B cell (primary cell): ENCODE data around the gene UCP2. TPM values are rescaled to one million over a fixed set of nuclear protein-coding genes. Genes with fewer than 3 reads are reported as not detected.

ENCODE experiments used
- ATAC-seq: fragments of 200-7000 bp; cut with Tn5 transposase; one replicate; pipeline ENCODE4 v1.10.0; 2021; ENCODE audit warnings: low read depth, mild to moderate bottlenecking, moderate number of reproducible peaks, moderate library complexity
- CTCF ChIA-PET: fragments of 350-600 bp; sonication (Branson Sonifier 250); formaldehyde crosslinking; loops from one replicate; lab custom pipeline; 2021; ENCODE audit warnings: antibody characterized with exemption, inconsistent platforms; lab: Charles Lee
- POLR2A ChIA-PET: fragments of 350-600 bp; sonication (Branson Sonifier 250); formaldehyde crosslinking; loops from one replicate; lab custom pipeline; 2021; ENCODE audit warnings: antibody characterized with exemption; lab: Charles Lee
- DNase-seq: peaks from one replicate; pipeline ENCODE4 v3.0.0; 2013
- H2AFZ ChIP-seq: 2 replicates; pipeline ENCODE4 v1.6.1; 2012; ENCODE audit warnings: mild to moderate bottlenecking, low read depth, low read length; ENCODE audit not compliant: insufficient read depth, poor library complexity, severe bottlenecking
- H3K27ac ChIP-seq, 2 donors: 1 replicate in 1 of 2; 2 replicates in 1 of 2; pipeline ENCODE4 v1.5.1; 2012 to 2013; ENCODE audit warnings: low read length in 2 of 2, mild to moderate bottlenecking in 2 of 2, moderate library complexity in 1 of 2
- H3K27me3 ChIP-seq, 4 experiments: fragments of 200-600 bp in 1 of 4; sonication (generic) in 1 of 4; replicated peaks in 1 of 4; 1 replicate in 2 of 4; 2 replicates in 2 of 4; pipeline versions ENCODE4 v1.6.1 to v1.7.0; 2013 to 2016; ENCODE audit warnings: low read length in 3 of 4, mild to moderate bottlenecking in 2 of 4, mixed read lengths in 1 of 4, moderate library complexity in 1 of 4; ENCODE audit not compliant: insufficient read depth in 4 of 4, control insufficient read depth in 3 of 4; ENCODE audit errors: control extremely low read depth in 1 of 4
- H3K36me3 ChIP-seq, 2 experiments: replicated peaks in 1 of 2; 1 replicate in 1 of 2; 2 replicates in 1 of 2; pipeline versions ENCODE4 v1.6.1 to v1.7.1; 2013; ENCODE audit warnings: low read length in 1 of 2; ENCODE audit not compliant: insufficient read depth in 2 of 2, control insufficient read depth in 1 of 2; ENCODE audit errors: control extremely low read depth in 1 of 2, extremely low read depth in 1 of 2
- H3K4me1 ChIP-seq, 2 donors: fragments of 200-600 bp in 1 of 2; sonication (generic) in 1 of 2; 1 replicate in 1 of 2; 2 replicates in 1 of 2; pipeline versions ENCODE4 v1.5.1 to v1.6.1; 2013 to 2017; ENCODE audit warnings: low read length in 2 of 2; ENCODE audit not compliant: control insufficient read depth in 2 of 2, insufficient read depth in 2 of 2
- H3K4me2 ChIP-seq: replicated peaks from 2 replicates; pipeline ENCODE3; 2012; ENCODE audit warnings: mild to moderate bottlenecking, low read depth, low read length; ENCODE audit not compliant: poor library complexity, severe bottlenecking
- H3K4me3 ChIP-seq, 5 experiments: fragments of 200-600 bp in 1 of 5; sonication (generic) in 1 of 5; 1 replicate in 3 of 5; 2 replicates in 2 of 5; pipeline versions ENCODE4 v1.5.1 to v1.7.0; 2011 to 2016; ENCODE audit warnings: low read length in 4 of 5, mild to moderate bottlenecking in 4 of 5, low read depth in 2 of 5, control low read depth in 1 of 5, moderate library complexity in 1 of 5; ENCODE audit not compliant: insufficient read depth in 1 of 5; ENCODE audit errors: control extremely low read depth in 1 of 5, extremely low read depth in 1 of 5
- H3K79me2 ChIP-seq: fragments of 200-600 bp; sonication (generic); one replicate; pipeline ENCODE4 v1.6.0; 2016; ENCODE audit warnings: low read length; ENCODE audit not compliant: control insufficient read depth, insufficient read depth
- H3K9ac ChIP-seq: fragments of 200-600 bp; sonication (generic); 2 replicates; pipeline ENCODE4 v1.6.1; 2017; ENCODE audit warnings: mild to moderate bottlenecking, low read length, moderate library complexity
- H3K9me3 ChIP-seq, 3 donors: one replicate each; pipeline versions ENCODE4 v1.6.1 to v1.7.1; 2013; ENCODE audit warnings: low read length in 2 of 3; ENCODE audit not compliant: control insufficient read depth in 2 of 3, insufficient read depth in 1 of 3; ENCODE audit errors: control extremely low read depth in 1 of 3
- H4K20me1 ChIP-seq: 2 replicates; pipeline ENCODE4 v1.6.0; 2012; ENCODE audit warnings: mild to moderate bottlenecking, low read length; ENCODE audit not compliant: insufficient read depth, control insufficient read depth, poor library complexity, severe bottlenecking
- H3K27ac Mint-ChIP-seq: one replicate; pipeline ENCODE4 v1.8.0; 2021; ENCODE audit warnings: mixed read lengths
- H3K27me3 Mint-ChIP-seq: one replicate; pipeline ENCODE4 v1.8.0; 2021; ENCODE audit warnings: mixed read lengths
- H3K4me1 Mint-ChIP-seq: one replicate; pipeline ENCODE4 v1.8.0; 2021; ENCODE audit warnings: mixed read lengths
- H3K4me3 Mint-ChIP-seq: one replicate; pipeline ENCODE4 v1.8.0; 2021; ENCODE audit warnings: mixed read lengths
- H3K9me3 Mint-ChIP-seq: one replicate; pipeline ENCODE4 v1.8.0; 2022; ENCODE audit warnings: mixed read lengths; ENCODE audit not compliant: insufficient read depth
- CTCF ChIP-seq: fragments of 200-600 bp; IDR thresholded peaks from one replicate; pipeline ENCODE4 v1.8.0; 2022; ENCODE audit warnings: antibody characterized with exemption, mild to moderate bottlenecking
- EZH2 ChIP-seq: IDR thresholded peaks from 2 replicates; pipeline ENCODE4 v1.6.1; 2012; ENCODE audit warnings: borderline replicate concordance, low read depth, mild to moderate bottlenecking, moderate library complexity, low read length; ENCODE audit not compliant: insufficient read depth, poor library complexity, severe bottlenecking
- WGBS: methylation state at CpG from one replicate; pipeline ENCODE4 v1.1.5; 2013; ENCODE audit warnings: missing lambda C conversion rate; ENCODE audit not compliant: insufficient coverage; 5-methylcytosine and 5-hydroxymethylcytosine counted together
- intact Hi-C: fragments of 100-400 bp; cut with micrococcal nuclease; formaldehyde crosslinking; loops from one replicate; pipeline ENCODE4 v1.10.0; 2022
- polyA plus RNA-seq: library from polyadenylated mRNA; depleted of rRNA; stranded (reverse); fragments of >200 nt; gene quantifications from 2 replicates; pipeline ENCODE4 v1.2.3, GENCODE V29; 2012
- total RNA-seq, 2 donors: library from RNA; stranded (reverse); fragments of 120-200 nt in 1 of 2; gene quantifications; 1 replicate in 1 of 2; 2 replicates in 1 of 2; pipeline versions ENCODE4 v1.2.3 to v1.2.4, GENCODE V29; 2013 to 2022

UCP2 gene
- total and polyA plus RNA-seq, 2 donors (not counting 1 experiment from before 2014, with no cell fraction given) = 613 to 697 TPM

GRCh38 chr11:73968356-73968966, 14.2 kb downstream of the UCP2 start:
- Histone ChIP-seq H3K9ac (no peak overlapping the region), H3K4me2 (no peak overlapping the region), H3K79me2 (peaks cover 8% of the 10 kb centered on the region), H3K27me3 (no peaks in the 10 kb centered on the region), H3K27ac (peak overlapping the region in 1 of 2 donors; percentile 78), H3K36me3 (no peaks in the 10 kb centered on the region), H3K4me1 (peaks cover 53 to 70% of the 10 kb centered on the region in 2 donors), H3K4me3 (no peak overlapping the region), H3K9me3 (no peaks in the 10 kb centered on the region), H2AFZ (no peak overlapping the region), H4K20me1 (peaks cover 14% of the 10 kb centered on the region)
- 90% methylated on average over 14 of the region's 15 CpGs for WGBS
- H3K27ac Mint-ChIP-seq = peak overlapping the region; percentile 96
- POLR2A ChIA-PET = interaction anchor here (0.6 to 9.4 kb wide), 4 partner anchors 13 to 29 kb away, joined by 3 to 155 read pairs (median 3); partner anchors contain the start of gene UCP2
- no peak for DNase-seq
- intact Hi-C loops = no loop called here
- no peaks in the 10 kb centered on the region for H3K9me3 Mint-ChIP-seq
- no peaks in the 10 kb centered on the region for H3K27me3 Mint-ChIP-seq
- H3K4me1 Mint-ChIP-seq = peaks cover 68% of the 10 kb centered on the region
- no peak for ATAC-seq
- TF ChIP-seq EZH2 (no peak), CTCF (no peak)
- CTCF ChIA-PET = interaction anchor here (0.8 to 9.9 kb wide), 3 partner anchors 13 to 66 kb away, joined by 3 to 97 read pairs (median 15); partner anchors contain the start of gene UCP2
- no peak overlapping the region for H3K4me3 Mint-ChIP-seq

GRCh38 chr11:73965764-73966121, 16.9 kb downstream of the UCP2 start:
- CTCF ChIA-PET = interaction anchor here (1.0 to 9.9 kb wide), 9 partner anchors 16 to 289 kb away, joined by 3 to 97 read pairs (median 3); partner anchors contain the start of genes C2CD3, PPME1 and UCP2

More at GRCh38 chr11:73965764-73966121, 16.9 kb downstream of the UCP2 start:
- Mint-ChIP-seq H3K27me3 (no peaks in the 10 kb centered on the region), H3K27ac (no peak overlapping the region), H3K4me1 (peaks cover 41% of the 10 kb centered on the region), H3K4me3 (no peak overlapping the region), H3K9me3 (no peaks in the 10 kb centered on the region)
- no peaks in the 10 kb centered on the region for H4K20me1 ChIP-seq
- DNase-seq (peak; percentile 39), ATAC-seq (no peak)
- H3K4me2 ChIP-seq = no peak overlapping the region
- WGBS = 80% methylated on average over 1 of the region's 2 CpGs
- no peak for TF ChIP-seq CTCF
- TF ChIP-seq EZH2 = no peak
- H3K79me2 ChIP-seq = peaks cover 8% of the 10 kb centered on the region
- intact Hi-C loops = loop anchor here (2.0 kb wide), 2 partner anchors 205 to 289 kb away; partner anchors contain the start of genes C2CD3 and PPME1
- no peaks in the 10 kb centered on the region for H3K9me3 ChIP-seq
- no peak overlapping the region for H3K27ac ChIP-seq
- POLR2A ChIA-PET = no interaction called here
- H3K4me3 ChIP-seq = no peak overlapping the region
- H3K4me1 ChIP-seq = peaks cover 27 to 43% of the 10 kb centered on the region in 2 donors
- no peaks in the 10 kb centered on the region for H3K27me3 ChIP-seq
- H3K9ac ChIP-seq = no peak overlapping the region
- H2AFZ ChIP-seq = no peak overlapping the region
- no peaks in the 10 kb centered on the region for H3K36me3 ChIP-seq
